OCI-LY3 (cell line): ENCODE measurements around the gene SLC12A4.
"Not testable (repeated sequence)": the region's sequence is repeated elsewhere in the genome, so short reads cannot be mapped to it uniquely, and the experiment has no call there.

Experiments used
- CTCF ChIP-seq: fragments of 200-600, 300-600 bp; sonication (generic); IDR thresholded peaks from 2 replicates; pipeline ENCODE4 v1.5.1; 2014; ENCODE audit warnings: antibody characterized with exemption, low read length, low read depth
- EZH2phosphoT487 ChIP-seq: fragments of 200-600 bp; shearing (Covaris generic); IDR thresholded peaks from 2 replicates; pipeline ENCODE4 v1.6.1; 2018; ENCODE audit warnings: antibody characterized with exemption, mixed run types, low read depth

GRCh38 chr16:68009872-68010271, 41.4 kb upstream of the SLC12A4 start:
- not testable (repeated sequence) for TF ChIP-seq CTCF, EZH2phosphoT487
